ENCODE results near the gene WASHC3. TPM values are rescaled to one million over a fixed set of nuclear protein-coding genes. Genes with fewer than 3 reads are reported as not detected.

Gene WASHC3
- total RNA-seq, 2 donors from 2014 or later: 44.1 to 52.6 TPM

GRCh38 chr12:102054345-102054744 lies 7.4 kb downstream of the WASHC3 start:
- Histone ChIP-seq H3K4me3 (no peak overlapping the region), H3K9me3 (no peaks in the 10 kb centered on the region), H3K27ac (no peak overlapping the region), H3K27me3 (no peaks in the 10 kb centered on the region), H3K36me3 (peaks cover 14% of the 10 kb centered on the region), H3K4me1 (no peaks in the 10 kb centered on the region)
- TF ChIP-seq CTCF (IDR thresholded peaks at IDR 0.05): no peak
- no peak for DNase-seq (ENCODE audit: low spot score)

- H3K4me1 ChIP-seq: no peaks in the 10 kb centered on the region
- no peaks in the 10 kb centered on the region for H3K27me3 ChIP-seq
- no peak overlapping the region for H3K4me3 ChIP-seq
- H3K9me3 ChIP-seq: no peaks in the 10 kb centered on the region
- no peak for TF ChIP-seq CTCF (IDR thresholded peaks at IDR 0.05)
- DNase-seq (ENCODE audit: low spot score): no peak
- H3K36me3 ChIP-seq: peaks cover 24% of the 10 kb centered on the region
- no peak overlapping the region for H3K27ac ChIP-seq
Observed at GRCh38 chr12:102053062-102053349, 8.8 kb downstream of the WASHC3 start.

- H3K9me3 ChIP-seq: no peaks in the 10 kb centered on the region
- no peak for TF ChIP-seq CTCF (IDR thresholded peaks at IDR 0.05)
- H3K36me3 ChIP-seq: peaks cover 27% of the 10 kb centered on the region
- no peak overlapping the region for H3K27ac ChIP-seq
- H3K27me3 ChIP-seq: no peaks in the 10 kb centered on the region
- no peaks in the 10 kb centered on the region for H3K4me1 ChIP-seq
- no peak for DNase-seq (ENCODE audit: low spot score)
- H3K4me3 ChIP-seq: no peak overlapping the region
Observed at GRCh38 chr12:102052192-102053061, 9.4 kb downstream of the WASHC3 start.

GRCh38 chr12:102051431-102051965 lies 10.3 kb downstream of the WASHC3 start:
- Histone ChIP-seq H3K4me3 (no peak overlapping the region), H3K27ac (no peak overlapping the region), H3K36me3 (peaks cover 27% of the 10 kb centered on the region), H3K27me3 (no peaks in the 10 kb centered on the region), H3K4me1 (no peaks in the 10 kb centered on the region), H3K9me3 (no peaks in the 10 kb centered on the region)
- TF ChIP-seq CTCF (IDR thresholded peaks at IDR 0.05): no peak
- DNase-seq (ENCODE audit: low spot score): no peak

- H3K4me3 ChIP-seq: no peak overlapping the region
- no peak for DNase-seq (ENCODE audit: low spot score)
- H3K27me3 ChIP-seq: no peaks in the 10 kb centered on the region
- H3K36me3 ChIP-seq: peaks cover 28% of the 10 kb centered on the region
- H3K27ac ChIP-seq: no peak overlapping the region
- no peak for TF ChIP-seq CTCF (IDR thresholded peaks at IDR 0.05)
- no peaks in the 10 kb centered on the region for H3K4me1 ChIP-seq
- no peaks in the 10 kb centered on the region for H3K9me3 ChIP-seq
Observed at GRCh38 chr12:102050660-102051430, 10.9 kb downstream of the WASHC3 start.
